Panc1 (cell line): ENCODE data around the gene CLTC. TPM values are rescaled to one million over a fixed set of nuclear protein-coding genes. Genes with fewer than 3 reads are reported as not detected.

Experiments
- ATAC-seq: fragments of 200-7000 bp; cut with Tn5 transposase; 2 replicates; pipeline ENCODE4 v1.9.1; 2020; ENCODE audit warnings: mild to moderate bottlenecking, moderate library complexity
- BruUV-seq: library from RNA; stranded (reverse); fragments of 400-500 nt; replicated peaks from 2 replicates; lab custom pipeline; 2021; lab: Mats Ljungman, UMichigan
- CTCF ChIA-PET: fragments of 300-600 bp; sonication (Branson Sonifier 250); formaldehyde crosslinking; loops from one replicate; lab custom pipeline; 2022; ENCODE audit warnings: antibody characterized with exemption; lab: Charles Lee
- POLR2A ChIA-PET: fragments of 300-600 bp; sonication (Branson Sonifier 250); formaldehyde crosslinking; loops from one replicate; lab custom pipeline; 2022; ENCODE audit warnings: antibody characterized with exemption; lab: Charles Lee
- DNase-seq: peaks from one replicate; pipeline ENCODE4 v3.0.0-alpha.2; 2010; ENCODE audit warnings: low read depth, low spot score
- H3K27ac ChIP-seq: 2 replicates; pipeline ENCODE4 v1.5.1; 2011; ENCODE audit warnings: mild to moderate bottlenecking, low read length, inconsistent platforms
- H3K27me3 ChIP-seq: fragments of 200-500 bp; sonication (Bioruptor generic); 2 replicates; pipeline ENCODE4 v1.6.0; 2014; ENCODE audit warnings: low read length, inconsistent platforms; ENCODE audit not compliant: control insufficient read depth, insufficient read depth
- H3K36me3 ChIP-seq: fragments of 200-500 bp; sonication (Bioruptor generic); 2 replicates; pipeline ENCODE4 v1.5.1; 2014; ENCODE audit warnings: inconsistent platforms, mild to moderate bottlenecking, low read length, moderate library complexity; ENCODE audit not compliant: control insufficient read depth, insufficient read depth
- H3K4me1 ChIP-seq: 2 replicates; pipeline ENCODE4 v1.5.1; 2011; ENCODE audit warnings: inconsistent platforms, mild to moderate bottlenecking, low read length, moderate library complexity; ENCODE audit not compliant: control insufficient read depth, insufficient read depth
- H3K4me3 ChIP-seq, 2 experiments: 2 replicates each; pipeline ENCODE4 v1.5.1; 2011 to 2012; ENCODE audit warnings: low read depth in 2 of 2, low read length in 2 of 2, mild to moderate bottlenecking in 2 of 2, inconsistent platforms in 1 of 2, moderate library complexity in 1 of 2
- H3K9me3 ChIP-seq: fragments of 200-500 bp; sonication (Bioruptor generic); 2 replicates; pipeline ENCODE4 v1.5.1; 2014; ENCODE audit warnings: low read depth, mild to moderate bottlenecking, inconsistent platforms, low read length, moderate library complexity; ENCODE audit not compliant: control insufficient read depth, insufficient read depth
- POLR2AphosphoS5 ChIP-seq: IDR thresholded peaks from 2 replicates; pipeline ENCODE4 v1.6.1; 2012; ENCODE audit warnings: mild to moderate bottlenecking, low read depth, low read length, moderate library complexity
- REST ChIP-seq, 2 experiments: IDR thresholded peaks; 2 replicates each; pipeline ENCODE4 v1.6.1; 2011 to 2012; ENCODE audit warnings: low read depth in 2 of 2, control low read depth in 1 of 2, low read length in 1 of 2, mild to moderate bottlenecking in 1 of 2, moderate library complexity in 1 of 2; ENCODE audit not compliant: insufficient read depth in 1 of 2
- SIN3A ChIP-seq: IDR thresholded peaks from 2 replicates; pipeline ENCODE4 v1.6.1; 2012; ENCODE audit warnings: low read depth, mild to moderate bottlenecking, low read length, moderate library complexity, borderline replicate concordance; ENCODE audit not compliant: insufficient read depth
- TCF7L2 ChIP-seq: IDR thresholded peaks from 2 replicates; pipeline ENCODE4 v1.6.1; 2011; ENCODE audit warnings: mild to moderate bottlenecking, low read depth, low read length, inconsistent platforms
- in situ Hi-C: cut with HindIII; loops from 2 replicates; pipeline ENCODE4 v1.10.0; 2016; ENCODE audit warnings: low sequenced_read_pairs, low pct_unique_long_range_greater_than_20kb
- intact Hi-C: fragments of 100-400 bp; cut with micrococcal nuclease; formaldehyde crosslinking; loops from one replicate; pipeline ENCODE4 v1.10.0; 2022; ENCODE audit not compliant: unreplicated experiment
- total RNA-seq: library from RNA; stranded (reverse); gene quantifications from one replicate; pipeline ENCODE4 v1.2.1, GENCODE V29; 2021; ENCODE audit not compliant: unreplicated experiment
- TF ChIP-seq, protein P1 (sequence below): fragments of 450-650 bp; IDR thresholded peaks from 2 replicates; pipeline ENCODE4 v1.5.1; 2017; ENCODE audit warnings: mild to moderate bottlenecking

CLTC gene
- total RNA-seq, 1 experiment from 2014 or later, result 221 TPM

DNA sequence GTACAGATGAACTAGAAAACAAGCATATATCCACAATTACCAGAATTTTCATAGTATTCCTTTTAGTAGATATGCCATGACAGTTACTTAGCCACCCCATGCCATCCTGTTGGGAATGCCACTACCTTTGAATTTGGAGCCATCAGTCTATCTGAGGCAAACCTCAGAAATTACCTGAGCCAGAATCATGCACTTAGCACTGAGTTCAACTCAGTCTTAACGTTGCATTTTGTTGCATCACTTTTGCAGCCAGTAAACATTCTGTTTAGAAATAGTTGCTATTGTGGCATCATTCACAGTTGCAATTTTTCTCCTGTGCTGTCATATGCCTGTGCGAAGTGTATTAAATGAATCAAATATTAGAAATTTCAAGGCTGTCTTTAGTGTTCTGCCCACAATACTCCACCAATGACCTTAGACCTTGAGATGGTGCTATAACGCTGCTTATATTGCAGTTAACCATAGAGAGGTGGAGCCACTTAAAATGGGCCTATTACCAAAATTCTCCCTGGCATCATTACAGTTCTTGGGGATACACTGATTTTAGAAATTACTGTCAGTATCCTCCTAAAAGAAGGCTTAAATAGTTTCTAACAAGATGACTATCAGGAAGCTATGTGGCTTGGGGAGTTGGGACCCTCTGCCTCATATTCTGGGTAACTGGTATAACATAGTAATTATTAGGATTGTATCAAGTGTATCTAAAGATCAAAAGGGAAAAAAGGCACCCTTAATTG is 76.4 kb downstream of the CLTC start:
- BruUV-seq, result no TSS peak
- ChIA-PET CTCF (interaction anchor here (0.5 kb wide), 1 partner anchor 11 kb away, joined by 5 read pairs; no protein-coding TSS in a partner anchor), POLR2A (no interaction called here)
- in situ Hi-C loops (no loop called here), intact Hi-C loops (no loop called here)
- Histone ChIP-seq H3K4me3 (no peak overlapping the region), H3K4me1 (peaks cover 39% of the 10 kb centered on the region), H3K27ac (peak overlapping the region; percentile 79), H3K36me3 (peaks cover 51% of the 10 kb centered on the region), H3K27me3 (no peaks in the 10 kb centered on the region), H3K9me3 (no peaks in the 10 kb centered on the region)
- TF ChIP-seq REST (IDR thresholded peaks at IDR 0.05; ENCODE audit: insufficient read depth in 1 of 2, low read depth in 2 of 2, low read length in 1 of 2), result no peak
- TF ChIP-seq POLR2AphosphoS5, result peak; percentile 46
- no peak; the same call in 1 of the 2 replicates for ATAC-seq
- DNase-seq, result no peak

- BruUV-seq, result no TSS peak
- no peak for ATAC-seq
- Histone ChIP-seq H3K27me3 (no peaks in the 10 kb centered on the region), H3K4me3 (no peak overlapping the region), H3K36me3 (peaks cover 48% of the 10 kb centered on the region), H3K9me3 (no peaks in the 10 kb centered on the region), H3K4me1 (peaks cover 43% of the 10 kb centered on the region), H3K27ac (peak overlapping the region; percentile 79)
- CTCF ChIA-PET, result interaction anchor here (0.5 kb wide), 1 partner anchor 10 kb away, joined by 5 read pairs; no protein-coding TSS in a partner anchor
- intact Hi-C loops, result no loop called here
- POLR2A ChIA-PET, result no interaction called here
- no peak for TF ChIP-seq REST (IDR thresholded peaks at IDR 0.05; ENCODE audit: insufficient read depth in 1 of 2, low read depth in 2 of 2, low read length in 1 of 2)
- no peak for TF ChIP-seq TCF7L2
- TF ChIP-seq, protein P1, sequence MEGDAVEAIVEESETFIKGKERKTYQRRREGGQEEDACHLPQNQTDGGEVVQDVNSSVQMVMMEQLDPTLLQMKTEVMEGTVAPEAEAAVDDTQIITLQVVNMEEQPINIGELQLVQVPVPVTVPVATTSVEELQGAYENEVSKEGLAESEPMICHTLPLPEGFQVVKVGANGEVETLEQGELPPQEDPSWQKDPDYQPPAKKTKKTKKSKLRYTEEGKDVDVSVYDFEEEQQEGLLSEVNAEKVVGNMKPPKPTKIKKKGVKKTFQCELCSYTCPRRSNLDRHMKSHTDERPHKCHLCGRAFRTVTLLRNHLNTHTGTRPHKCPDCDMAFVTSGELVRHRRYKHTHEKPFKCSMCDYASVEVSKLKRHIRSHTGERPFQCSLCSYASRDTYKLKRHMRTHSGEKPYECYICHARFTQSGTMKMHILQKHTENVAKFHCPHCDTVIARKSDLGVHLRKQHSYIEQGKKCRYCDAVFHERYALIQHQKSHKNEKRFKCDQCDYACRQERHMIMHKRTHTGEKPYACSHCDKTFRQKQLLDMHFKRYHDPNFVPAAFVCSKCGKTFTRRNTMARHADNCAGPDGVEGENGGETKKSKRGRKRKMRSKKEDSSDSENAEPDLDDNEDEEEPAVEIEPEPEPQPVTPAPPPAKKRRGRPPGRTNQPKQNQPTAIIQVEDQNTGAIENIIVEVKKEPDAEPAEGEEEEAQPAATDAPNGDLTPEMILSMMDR, result no peak
- TF ChIP-seq POLR2AphosphoS5, result peak; percentile 39; the same call in 1 of the 2 replicates
- no peak for TF ChIP-seq SIN3A
- in situ Hi-C loops, result no loop called here
- no peak for DNase-seq
Observed at GRCh38 chr17:59696682-59697277, 77.1 kb downstream of the CLTC start.
